ENCODE results near the gene ILRUN. TPM values are rescaled to one million over a fixed set of nuclear protein-coding genes. Genes with fewer than 3 reads are reported as not detected.

The ILRUN gene
- total and polyA plus RNA-seq, 9 of the 15 experiments (the other 6 are each of a cell fraction or from before 2014, with no cell fraction given) = 24.9 to 78.9 (median 53.4) TPM

DNA sequence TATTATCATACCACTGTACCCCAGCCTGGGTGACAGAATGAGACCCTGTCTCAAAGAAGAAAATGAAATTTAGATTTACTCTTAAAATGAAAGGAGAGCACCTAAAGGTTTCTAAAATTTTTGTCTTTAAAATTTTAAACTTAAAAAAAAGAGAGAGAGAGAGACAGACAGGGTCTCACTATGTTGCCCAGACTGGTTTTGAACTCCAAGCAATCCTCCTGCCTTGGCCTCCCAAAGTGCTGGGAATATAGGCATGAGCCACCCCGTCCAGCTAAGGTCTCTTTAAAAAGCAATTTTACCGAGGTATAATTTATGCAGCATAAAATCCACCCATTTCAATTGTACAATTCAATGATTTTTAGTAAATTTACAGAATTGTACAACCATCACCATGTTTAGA lies 33.2 kb downstream of the ILRUN start:
- Histone ChIP-seq H3K9me3 (replicated peaks; ENCODE audit: control insufficient read depth, insufficient read depth, low read depth, low read length) (no peaks in the 10 kb centered on the region), H3K4me2 (ENCODE audit: insufficient read depth, low read length) (peak overlapping the region; percentile 64), H3K79me2 (ENCODE audit: control insufficient read depth, insufficient read depth, low read length) (peaks cover 96% of the 10 kb centered on the region), H3K36me3 (ENCODE audit: control insufficient read depth, insufficient read depth, low read length) (peaks cover 4% of the 10 kb centered on the region; the same call in 1 of the 3 replicates), H2AFZ (ENCODE audit: low read depth, low read length) (no peak overlapping the region), H3K9ac (ENCODE audit: insufficient read depth in 1 of 2, low read depth in 2 of 2, low read length in 2 of 2) (peak overlapping the region in 1 of 2 experiments; percentile 80; a peak in 3 of 4 replicates), H3K9me1 (ENCODE audit: control insufficient read depth, insufficient read depth, low read length) (no peaks in the 10 kb centered on the region), H3K27me3 (ENCODE audit: control insufficient read depth in 2 of 2, insufficient read depth in 2 of 2, low read length in 2 of 2) (no peaks in the 10 kb centered on the region), H4K20me1 (replicated peaks; ENCODE audit: control insufficient read depth, insufficient read depth, low read length) (no peaks in the 10 kb centered on the region), H3K27ac (ENCODE audit: extremely low read depth, low read depth, low read length) (peak overlapping the region; percentile 89), H3K4me1 (replicated peaks in 1 of 2; ENCODE audit: control insufficient read depth in 2 of 2, insufficient read depth in 2 of 2, low read length in 2 of 2) (peaks cover 45 to 77% of the 10 kb centered on the region in 2 experiments), H3K4me3 (no peak overlapping the region)
- in situ Hi-C loops (cut with MboI) = no loop called here
- ATAC-seq (no peak), FAIRE-seq (no peak), DNase-seq (ENCODE audit: extremely low read depth in 1 of 4, low spot score in 3 of 4) (no peak)
- POLR2A ChIA-PET = interaction anchor here (0.6 to 3.3 kb wide), 4 partner anchors 8 to 316 kb away, joined by 3 to 15 read pairs (median 4); no protein-coding TSS in a partner anchor
- 29% methylated on average over 2 of the region's 2 CpGs for WGBS (ENCODE audit: insufficient coverage, low coverage, missing lambda C conversion rate)
- BruUV-seq (replicated peaks) = no TSS peak
- intact Hi-C loops (cut with micrococcal nuclease) = loop anchor here (10.0 kb wide), 1 partner anchor 91 kb away; the partner anchor contains the start of gene SNRPC
- CTCF ChIA-PET (ENCODE audit: low intra/inter-chr PET ratio) = no interaction called here
- TF ChIP-seq, protein P1, sequence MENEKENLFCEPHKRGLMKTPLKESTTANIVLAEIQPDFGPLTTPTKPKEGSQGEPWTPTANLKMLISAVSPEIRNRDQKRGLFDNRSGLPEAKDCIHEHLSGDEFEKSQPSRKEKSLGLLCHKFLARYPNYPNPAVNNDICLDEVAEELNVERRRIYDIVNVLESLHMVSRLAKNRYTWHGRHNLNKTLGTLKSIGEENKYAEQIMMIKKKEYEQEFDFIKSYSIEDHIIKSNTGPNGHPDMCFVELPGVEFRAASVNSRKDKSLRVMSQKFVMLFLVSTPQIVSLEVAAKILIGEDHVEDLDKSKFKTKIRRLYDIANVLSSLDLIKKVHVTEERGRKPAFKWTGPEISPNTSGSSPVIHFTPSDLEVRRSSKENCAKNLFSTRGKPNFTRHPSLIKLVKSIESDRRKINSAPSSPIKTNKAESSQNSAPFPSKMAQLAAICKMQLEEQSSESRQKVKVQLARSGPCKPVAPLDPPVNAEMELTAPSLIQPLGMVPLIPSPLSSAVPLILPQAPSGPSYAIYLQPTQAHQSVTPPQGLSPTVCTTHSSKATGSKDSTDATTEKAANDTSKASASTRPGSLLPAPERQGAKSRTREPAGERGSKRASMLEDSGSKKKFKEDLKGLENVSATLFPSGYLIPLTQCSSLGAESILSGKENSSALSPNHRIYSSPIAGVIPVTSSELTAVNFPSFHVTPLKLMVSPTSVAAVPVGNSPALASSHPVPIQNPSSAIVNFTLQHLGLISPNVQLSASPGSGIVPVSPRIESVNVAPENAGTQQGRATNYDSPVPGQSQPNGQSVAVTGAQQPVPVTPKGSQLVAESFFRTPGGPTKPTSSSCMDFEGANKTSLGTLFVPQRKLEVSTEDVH (IDR thresholded peaks at IDR 0.05; ENCODE audit: low read depth, partially characterized antibody) = peak; percentile 11
- TF ChIP-seq, protein P2, sequence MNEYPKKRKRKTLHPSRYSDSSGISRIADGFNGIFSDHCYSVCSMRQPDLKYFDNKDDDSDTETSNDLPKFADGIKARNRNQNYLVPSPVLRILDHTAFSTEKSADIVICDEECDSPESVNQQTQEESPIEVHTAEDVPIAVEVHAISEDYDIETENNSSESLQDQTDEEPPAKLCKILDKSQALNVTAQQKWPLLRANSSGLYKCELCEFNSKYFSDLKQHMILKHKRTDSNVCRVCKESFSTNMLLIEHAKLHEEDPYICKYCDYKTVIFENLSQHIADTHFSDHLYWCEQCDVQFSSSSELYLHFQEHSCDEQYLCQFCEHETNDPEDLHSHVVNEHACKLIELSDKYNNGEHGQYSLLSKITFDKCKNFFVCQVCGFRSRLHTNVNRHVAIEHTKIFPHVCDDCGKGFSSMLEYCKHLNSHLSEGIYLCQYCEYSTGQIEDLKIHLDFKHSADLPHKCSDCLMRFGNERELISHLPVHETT (CRISPR knock-in tag; conservative IDR thresholded peaks at IDR 0.05 in 1 of 2, IDR thresholded peaks at IDR 0.05 in 1 of 2) = no peak
- TF ChIP-seq MYBL2 (IDR thresholded peaks at IDR 0.05; ENCODE audit: low read depth) (no peak), MYBL2 (CRISPR knock-in tag; IDR thresholded peaks at IDR 0.05; ENCODE audit: borderline replicate concordance) (no peak), HNRNPL (IDR thresholded peaks at IDR 0.05; ENCODE audit: low read depth, low read length) (no peak), SMARCA5 (IDR thresholded peaks at IDR 0.05) (no peak), FOXK2 (conservative IDR thresholded peaks at IDR 0.05 in 1 of 2, IDR thresholded peaks at IDR 0.05 in 1 of 2; ENCODE audit: low read depth in 2 of 2) (no peak), MEF2D (tag; conservative IDR thresholded peaks at IDR 0.05; ENCODE audit: low read depth) (no peak), TCF3 (CRISPR knock-in tag; IDR thresholded peaks at IDR 0.05) (no peak), SAFB (IDR thresholded peaks at IDR 0.05; ENCODE audit: borderline replicate concordance, low read depth, low read length) (no peak), RBM25 (IDR thresholded peaks at IDR 0.05; ENCODE audit: low read depth, low read length, severe bottlenecking) (peak; percentile 63)
- TF ChIP-seq, protein P3, sequence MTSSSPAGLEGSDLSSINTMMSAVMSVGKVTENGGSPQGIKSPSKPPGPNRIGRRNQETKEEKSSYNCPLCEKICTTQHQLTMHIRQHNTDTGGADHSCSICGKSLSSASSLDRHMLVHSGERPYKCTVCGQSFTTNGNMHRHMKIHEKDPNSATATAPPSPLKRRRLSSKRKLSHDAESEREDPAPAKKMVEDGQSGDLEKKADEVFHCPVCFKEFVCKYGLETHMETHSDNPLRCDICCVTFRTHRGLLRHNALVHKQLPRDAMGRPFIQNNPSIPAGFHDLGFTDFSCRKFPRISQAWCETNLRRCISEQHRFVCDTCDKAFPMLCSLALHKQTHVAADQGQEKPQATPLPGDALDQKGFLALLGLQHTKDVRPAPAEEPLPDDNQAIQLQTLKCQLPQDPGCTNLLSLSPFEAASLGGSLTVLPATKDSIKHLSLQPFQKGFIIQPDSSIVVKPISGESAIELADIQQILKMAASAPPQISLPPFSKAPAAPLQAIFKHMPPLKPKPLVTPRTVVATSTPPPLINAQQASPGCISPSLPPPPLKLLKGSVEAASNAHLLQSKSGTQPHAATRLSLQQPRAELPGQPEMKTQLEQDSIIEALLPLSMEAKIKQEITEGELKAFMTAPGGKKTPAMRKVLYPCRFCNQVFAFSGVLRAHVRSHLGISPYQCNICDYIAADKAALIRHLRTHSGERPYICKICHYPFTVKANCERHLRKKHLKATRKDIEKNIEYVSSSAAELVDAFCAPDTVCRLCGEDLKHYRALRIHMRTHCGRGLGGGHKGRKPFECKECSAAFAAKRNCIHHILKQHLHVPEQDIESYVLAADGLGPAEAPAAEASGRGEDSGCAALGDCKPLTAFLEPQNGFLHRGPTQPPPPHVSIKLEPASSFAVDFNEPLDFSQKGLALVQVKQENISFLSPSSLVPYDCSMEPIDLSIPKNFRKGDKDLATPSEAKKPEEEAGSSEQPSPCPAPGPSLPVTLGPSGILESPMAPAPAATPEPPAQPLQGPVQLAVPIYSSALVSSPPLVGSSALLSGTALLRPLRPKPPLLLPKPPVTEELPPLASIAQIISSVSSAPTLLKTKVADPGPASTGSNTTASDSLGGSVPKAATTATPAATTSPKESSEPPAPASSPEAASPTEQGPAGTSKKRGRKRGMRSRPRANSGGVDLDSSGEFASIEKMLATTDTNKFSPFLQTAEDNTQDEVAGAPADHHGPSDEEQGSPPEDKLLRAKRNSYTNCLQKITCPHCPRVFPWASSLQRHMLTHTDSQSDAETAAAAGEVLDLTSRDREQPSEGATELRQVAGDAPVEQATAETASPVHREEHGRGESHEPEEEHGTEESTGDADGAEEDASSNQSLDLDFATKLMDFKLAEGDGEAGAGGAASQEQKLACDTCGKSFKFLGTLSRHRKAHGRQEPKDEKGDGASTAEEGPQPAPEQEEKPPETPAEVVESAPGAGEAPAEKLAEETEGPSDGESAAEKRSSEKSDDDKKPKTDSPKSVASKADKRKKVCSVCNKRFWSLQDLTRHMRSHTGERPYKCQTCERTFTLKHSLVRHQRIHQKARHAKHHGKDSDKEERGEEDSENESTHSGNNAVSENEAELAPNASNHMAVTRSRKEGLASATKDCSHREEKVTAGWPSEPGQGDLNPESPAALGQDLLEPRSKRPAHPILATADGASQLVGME (CRISPR knock-in tag; IDR thresholded peaks at IDR 0.05) = no peak

All from K562 (cell line).